Measurements from ENCODE around the gene COL6A3.

- no peak for TF ChIP-seq CTCF (IDR thresholded peaks at IDR 0.05)
- TF ChIP-seq POLR2AphosphoS5 (IDR thresholded peaks at IDR 0.05) = no peak
Measured at GRCh38 chr2:237297421-237298150, 116.4 kb downstream of the COL6A3 start.

Data from prostate gland (tissue), 2 donors.